Coronary artery (tissue), 2 donors: Measurements from ENCODE around the gene SIGLEC11.

ENCODE experiments used
- DNase-seq: peaks from one replicate; pipeline ENCODE4 v3.0.0-alpha.2; 2017; ENCODE audit warnings: low spot score
- H3K27ac ChIP-seq, 2 donors: fragments of 200-600 bp; sonication (generic); one replicate each; pipeline ENCODE4 v1.5.1; 2016 to 2019
- H3K4me3 ChIP-seq: fragments of 200-600 bp; sonication (generic); 2 replicates; pipeline ENCODE4 v1.5.1; 2016; ENCODE audit warnings: mild to moderate bottlenecking, moderate library complexity
- TF ChIP-seq, protein P1 (sequence below): fragments of 200-600 bp; sonication (generic); IDR thresholded peaks from one replicate; pipeline ENCODE4 v1.5.1; 2019; ENCODE audit warnings: antibody characterized with exemption

Gene SIGLEC11

DNA sequence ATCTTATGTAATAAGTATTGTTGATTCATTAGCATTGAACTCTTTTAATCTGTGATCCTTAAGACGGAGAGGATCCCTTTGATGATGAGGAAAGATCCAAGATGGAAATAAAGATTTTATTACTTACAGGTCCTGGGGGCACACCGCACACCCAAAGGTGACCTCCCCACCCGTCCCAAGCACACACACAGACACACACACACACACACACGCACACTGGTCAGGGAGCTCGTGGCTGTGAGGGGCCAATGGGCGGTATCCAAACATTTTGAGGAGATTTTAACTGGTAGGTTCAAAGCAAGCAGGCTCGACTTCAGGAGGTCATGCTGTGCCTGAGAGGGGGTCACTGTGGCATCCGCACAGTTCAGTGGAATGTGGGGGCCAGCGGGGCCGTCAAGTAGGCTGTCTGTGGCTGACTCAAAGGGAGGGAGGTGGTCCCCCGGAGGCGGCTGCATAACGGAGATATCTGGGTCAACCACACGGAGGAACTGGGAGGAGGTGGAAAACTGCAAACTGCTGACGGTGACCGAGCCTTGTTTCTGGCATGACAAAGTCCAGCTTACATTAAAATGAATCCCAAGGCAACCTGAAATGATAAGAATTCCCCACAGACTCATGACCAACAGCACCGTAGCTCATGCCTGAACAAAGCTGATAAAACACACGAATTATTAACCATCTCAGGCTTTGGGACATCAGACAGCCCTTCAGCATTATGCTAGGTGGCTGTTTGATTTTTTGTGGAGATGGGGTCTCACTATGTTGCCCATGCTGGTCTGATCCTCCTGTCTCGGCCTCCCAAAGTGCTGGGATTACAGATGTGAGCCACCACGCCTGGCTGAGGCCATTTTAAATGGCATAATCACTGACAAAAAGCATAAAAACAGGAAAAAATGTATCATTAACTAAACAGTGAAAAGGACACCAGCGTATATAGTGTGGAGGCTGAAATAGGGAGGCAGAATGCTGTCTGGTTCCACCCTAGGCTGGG is 20.9 kb upstream of the SIGLEC11 start:
- Histone ChIP-seq H3K4me3 (no peak overlapping the region), H3K27ac (no peak overlapping the region)
- TF ChIP-seq, protein P1, sequence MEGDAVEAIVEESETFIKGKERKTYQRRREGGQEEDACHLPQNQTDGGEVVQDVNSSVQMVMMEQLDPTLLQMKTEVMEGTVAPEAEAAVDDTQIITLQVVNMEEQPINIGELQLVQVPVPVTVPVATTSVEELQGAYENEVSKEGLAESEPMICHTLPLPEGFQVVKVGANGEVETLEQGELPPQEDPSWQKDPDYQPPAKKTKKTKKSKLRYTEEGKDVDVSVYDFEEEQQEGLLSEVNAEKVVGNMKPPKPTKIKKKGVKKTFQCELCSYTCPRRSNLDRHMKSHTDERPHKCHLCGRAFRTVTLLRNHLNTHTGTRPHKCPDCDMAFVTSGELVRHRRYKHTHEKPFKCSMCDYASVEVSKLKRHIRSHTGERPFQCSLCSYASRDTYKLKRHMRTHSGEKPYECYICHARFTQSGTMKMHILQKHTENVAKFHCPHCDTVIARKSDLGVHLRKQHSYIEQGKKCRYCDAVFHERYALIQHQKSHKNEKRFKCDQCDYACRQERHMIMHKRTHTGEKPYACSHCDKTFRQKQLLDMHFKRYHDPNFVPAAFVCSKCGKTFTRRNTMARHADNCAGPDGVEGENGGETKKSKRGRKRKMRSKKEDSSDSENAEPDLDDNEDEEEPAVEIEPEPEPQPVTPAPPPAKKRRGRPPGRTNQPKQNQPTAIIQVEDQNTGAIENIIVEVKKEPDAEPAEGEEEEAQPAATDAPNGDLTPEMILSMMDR, result no peak
- DNase-seq, result no peak

DNA sequence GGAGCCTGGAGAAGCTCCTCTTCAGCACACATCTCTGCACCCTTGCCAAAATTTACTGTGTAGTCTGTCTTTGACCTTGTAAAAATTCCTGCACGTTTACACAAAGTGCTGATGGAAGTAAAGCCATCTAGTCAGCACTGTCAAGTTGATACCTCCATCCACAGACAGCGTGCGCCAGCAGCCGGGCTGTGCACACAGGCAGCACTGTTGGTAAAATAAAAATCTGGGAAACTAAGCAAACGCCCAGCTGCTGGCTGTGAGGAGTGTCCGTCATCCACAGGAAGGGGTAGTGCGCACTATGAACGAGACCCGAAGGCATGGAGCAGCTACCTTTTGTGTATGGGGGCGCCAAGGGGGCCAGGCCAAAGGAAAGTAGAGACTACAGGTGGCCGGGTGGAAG is 17.4 kb upstream of the SIGLEC11 start:
- no peak for DNase-seq
- TF ChIP-seq, protein P1, result no peak
- Histone ChIP-seq H3K4me3 (no peak overlapping the region), H3K27ac (no peak overlapping the region)

DNA sequence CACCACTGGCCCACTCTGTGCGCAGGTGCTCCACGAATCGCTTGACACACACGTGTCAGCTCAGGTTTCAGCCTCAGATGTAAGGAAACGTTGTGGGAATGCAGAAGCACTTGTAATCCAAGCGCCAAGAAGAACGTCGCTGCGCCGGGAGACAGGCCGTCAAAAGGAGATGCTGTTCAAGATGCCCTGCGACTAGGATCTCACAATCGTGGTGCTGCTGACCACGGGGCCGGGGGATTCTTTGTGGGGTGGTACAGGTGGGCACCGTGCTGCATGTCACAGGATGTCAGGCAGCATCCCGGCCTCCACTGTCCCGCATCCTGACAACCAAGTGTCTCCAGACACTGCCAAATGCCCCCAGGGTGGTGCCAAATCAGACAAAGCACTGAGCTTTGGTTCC is 16.9 kb upstream of the SIGLEC11 start:
- DNase-seq, result no peak
- TF ChIP-seq, protein P1, result no peak
- Histone ChIP-seq H3K4me3 (no peak overlapping the region), H3K27ac (no peak overlapping the region)

DNA sequence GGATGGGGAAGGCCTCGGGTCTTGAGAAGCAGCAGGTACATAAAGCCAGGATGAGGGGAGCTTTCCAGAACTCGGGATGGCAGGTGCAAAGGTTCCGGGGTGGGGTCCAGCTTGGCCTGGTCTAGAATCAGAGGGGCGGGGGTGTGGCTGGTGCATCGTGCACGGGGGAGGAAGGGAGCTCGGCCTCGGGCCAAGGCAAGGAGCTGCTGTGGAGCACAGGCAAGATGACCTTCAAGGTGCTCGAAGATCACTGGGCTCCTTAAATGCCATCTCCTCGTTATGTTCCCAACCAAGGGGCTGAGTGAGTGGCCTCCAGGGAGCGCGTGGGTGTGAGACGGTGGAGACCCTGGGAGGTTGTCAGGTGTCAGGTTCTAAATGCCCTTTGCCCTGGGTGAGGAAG is 16.1 kb upstream of the SIGLEC11 start:
- no peak overlapping the region for H3K27ac ChIP-seq
- DNase-seq, result no peak
- TF ChIP-seq, protein P1, result no peak
- no peak overlapping the region for H3K4me3 ChIP-seq

DNA sequence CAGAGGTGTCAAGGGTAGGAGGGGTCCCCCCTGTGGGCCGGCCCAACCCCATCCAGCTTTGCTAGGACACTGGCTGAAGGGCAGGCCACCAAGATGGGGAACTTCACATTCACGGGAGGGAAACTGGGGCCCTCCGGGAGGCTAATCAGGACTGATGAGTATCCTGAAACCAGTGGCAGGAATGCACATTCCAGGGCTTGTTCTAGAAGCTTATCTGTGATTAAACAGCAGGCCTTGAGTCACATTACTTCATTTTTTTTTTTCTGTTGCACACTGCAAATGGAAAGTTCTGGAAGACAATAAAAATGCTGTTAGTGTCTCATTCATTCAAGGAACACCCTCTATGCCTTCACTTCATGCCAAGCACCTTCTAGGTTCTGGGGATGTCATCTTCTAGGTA is 15.5 kb upstream of the SIGLEC11 start:
- H3K27ac ChIP-seq, result no peak overlapping the region
- no peak for DNase-seq
- TF ChIP-seq, protein P1, result no peak
- H3K4me3 ChIP-seq, result no peak overlapping the region

DNA sequence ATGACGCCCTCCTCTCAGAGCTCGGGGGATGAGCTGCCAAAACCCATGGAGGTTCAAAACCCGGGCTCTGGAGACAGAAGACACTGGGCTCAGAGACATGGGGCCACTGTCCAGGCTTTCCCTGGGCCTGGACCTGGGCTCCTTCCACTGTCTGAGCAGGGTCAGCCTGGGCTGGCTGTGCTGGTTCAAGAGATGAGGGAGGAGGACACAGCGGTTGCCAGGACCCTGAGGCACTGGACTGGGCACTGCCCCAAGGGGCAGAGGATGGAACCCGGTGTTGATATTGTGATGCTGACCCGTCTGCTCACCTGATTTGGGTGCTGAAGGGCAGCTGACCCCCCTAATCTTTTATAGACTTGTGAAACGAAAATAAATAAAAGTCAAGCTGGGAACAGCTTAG is 14.1 kb upstream of the SIGLEC11 start:
- Histone ChIP-seq H3K4me3 (no peak overlapping the region), H3K27ac (no peak overlapping the region)
- TF ChIP-seq, protein P1, result no peak
- DNase-seq, result no peak

DNA sequence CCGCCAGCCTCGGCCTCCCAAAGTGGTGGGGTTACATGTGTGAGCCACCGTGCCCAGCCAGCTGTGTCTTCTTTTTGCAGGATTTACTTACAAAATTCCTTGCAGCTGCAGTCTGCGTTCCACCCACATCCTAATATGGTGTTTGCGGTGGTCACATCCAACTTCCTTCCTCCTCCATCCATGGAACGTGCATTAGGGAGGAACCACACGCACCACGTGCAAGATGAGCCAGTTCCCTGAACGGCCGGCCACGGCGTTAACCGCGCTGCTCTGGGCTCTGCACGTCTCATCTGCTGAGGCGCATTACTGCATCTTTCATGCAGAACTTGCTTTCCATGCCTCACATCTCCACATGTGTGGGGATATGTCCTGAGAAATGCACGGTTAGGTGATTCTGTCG is 13.0 kb upstream of the SIGLEC11 start:
- no peak overlapping the region for H3K27ac ChIP-seq
- DNase-seq, result no peak
- TF ChIP-seq, protein P1, result no peak
- H3K4me3 ChIP-seq, result no peak overlapping the region
